NCI-H345 (cell line): Measurements from ENCODE around the gene DMD.
"Not testable (repeated sequence)": the region's sequence is repeated elsewhere in the genome, so short reads cannot be mapped to it uniquely, and the experiment has no call there.

Experiments used
- DNase-seq: peaks from one replicate; lab custom pipeline; 2025; lab: John Stamatoyannopoulos, UW

The DMD gene

DNA sequence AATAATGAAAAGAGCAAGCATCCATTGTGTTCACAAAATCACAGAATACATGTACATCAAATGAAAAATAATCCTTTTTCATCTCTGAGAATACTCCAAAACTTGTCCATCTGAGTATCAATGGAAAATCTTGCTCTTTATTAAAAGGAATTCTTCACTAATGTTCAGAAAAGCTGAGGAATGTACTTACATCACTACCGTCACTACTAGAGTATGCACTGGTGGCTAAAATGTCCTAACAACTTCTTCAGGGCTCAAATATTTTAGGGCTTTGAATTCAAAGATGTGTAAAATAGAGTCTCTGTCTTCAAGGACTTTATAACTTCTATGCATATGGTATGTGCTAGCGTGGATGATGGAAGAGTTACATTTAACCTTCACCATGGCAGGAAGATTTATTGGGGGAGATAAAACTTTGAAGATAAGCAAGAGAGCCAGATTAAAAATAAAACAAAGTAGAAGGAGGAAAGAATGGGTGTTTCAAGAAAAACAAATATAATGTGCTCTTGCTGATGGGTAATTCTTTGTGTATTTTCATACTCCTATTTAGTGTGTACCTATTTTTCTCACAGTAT, 55.1 kb downstream of the DMD start:
- no peak for DNase-seq

GRCh38 chrX:33149580-33149979, 61.8 kb downstream of the DMD start:
- DNase-seq: no peak

DNA sequence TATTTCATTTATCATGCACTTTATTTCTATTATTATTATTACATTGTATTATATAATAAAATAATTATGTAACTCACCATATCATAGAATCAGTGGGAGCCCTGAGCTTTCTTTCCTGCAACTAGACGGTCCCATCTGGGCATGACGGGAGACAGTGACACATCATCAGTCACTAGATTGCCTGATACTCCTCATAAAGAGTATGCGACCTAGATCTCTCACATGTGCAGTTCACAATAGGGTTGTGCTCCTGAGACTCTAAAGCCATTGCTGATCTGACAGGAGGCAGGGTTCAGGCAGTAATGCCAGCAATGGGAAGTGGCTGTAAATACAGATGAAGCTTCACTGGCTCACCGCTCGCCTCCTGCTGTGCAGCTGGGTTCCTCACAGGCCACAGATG, 62.3 kb downstream of the DMD start:
- no peak for DNase-seq

- DNase-seq: no peak
These were observed 69.0 kb downstream of the DMD start for GRCh38 chrX:33142331-33142730.

DNA sequence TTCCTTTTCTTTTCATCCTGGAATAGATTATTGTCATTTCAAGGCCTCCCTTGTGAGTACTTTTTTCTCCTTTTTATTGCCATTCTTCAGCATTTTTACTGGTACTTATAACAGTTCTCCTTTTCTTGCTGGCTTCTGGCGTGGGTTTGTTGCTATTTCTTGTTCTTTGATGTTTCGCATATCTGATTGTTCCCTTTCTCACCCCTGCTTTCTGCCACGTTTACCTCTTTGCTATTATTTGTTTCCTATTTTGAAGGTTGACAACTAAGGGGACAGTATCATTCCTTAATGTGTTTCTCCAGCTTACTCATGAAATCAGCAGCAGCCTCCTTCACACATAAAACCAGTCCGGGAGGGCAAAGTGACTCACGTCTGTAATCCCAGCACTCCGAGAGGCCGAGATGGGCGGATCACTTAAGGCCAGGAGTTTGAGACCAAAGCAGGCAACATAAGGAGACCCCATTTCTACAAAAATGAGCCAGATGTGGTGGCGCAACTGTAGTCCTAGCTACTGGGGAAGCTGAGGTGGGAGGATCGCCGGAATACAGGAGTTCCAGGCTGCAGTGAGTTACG, 72.6 kb downstream of the DMD start:
- no peak for DNase-seq

GRCh38 chrX:33134164-33134563, 77.2 kb downstream of the DMD start:
- DNase-seq: no peak

DNA sequence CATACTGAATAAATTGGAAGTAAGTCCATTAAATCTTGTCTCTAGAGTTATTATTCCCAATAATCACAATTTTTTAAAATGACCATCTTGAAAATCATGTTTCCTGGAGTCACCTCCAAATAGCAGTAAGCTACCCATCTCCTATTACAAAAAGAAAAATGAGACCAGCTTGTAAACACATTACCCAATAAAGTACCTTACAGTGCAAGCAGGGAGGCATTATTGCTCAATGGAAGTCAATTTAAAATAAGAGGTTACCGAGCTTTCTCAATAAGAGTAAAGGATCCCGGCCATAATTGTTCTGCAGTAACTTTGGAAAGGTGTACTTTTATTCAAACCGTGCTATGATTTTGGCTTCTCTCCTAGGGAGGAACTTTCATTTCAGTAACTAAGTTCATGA, 78.0 kb downstream of the DMD start:
- DNase-seq: peak; percentile 46

DNA sequence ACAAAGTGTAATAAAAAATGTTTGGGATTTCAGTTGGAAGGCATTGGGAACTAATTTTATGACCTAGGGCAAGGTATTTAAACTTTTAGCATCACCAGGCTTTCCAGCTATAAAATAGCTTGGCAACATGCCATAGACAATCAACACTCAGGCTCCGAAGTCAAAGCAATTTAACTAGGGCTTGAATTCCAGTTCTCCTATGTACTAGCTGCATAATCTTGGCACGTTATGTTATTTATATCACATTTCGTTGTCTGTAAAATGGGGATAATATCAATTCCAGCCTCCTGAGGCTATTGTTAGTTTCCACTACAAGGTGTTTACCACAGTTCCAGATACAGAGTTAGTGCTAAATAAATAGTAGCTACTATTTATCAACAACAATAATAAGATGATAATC, 78.8 kb downstream of the DMD start:
- DNase-seq: peak; percentile 73

DNA sequence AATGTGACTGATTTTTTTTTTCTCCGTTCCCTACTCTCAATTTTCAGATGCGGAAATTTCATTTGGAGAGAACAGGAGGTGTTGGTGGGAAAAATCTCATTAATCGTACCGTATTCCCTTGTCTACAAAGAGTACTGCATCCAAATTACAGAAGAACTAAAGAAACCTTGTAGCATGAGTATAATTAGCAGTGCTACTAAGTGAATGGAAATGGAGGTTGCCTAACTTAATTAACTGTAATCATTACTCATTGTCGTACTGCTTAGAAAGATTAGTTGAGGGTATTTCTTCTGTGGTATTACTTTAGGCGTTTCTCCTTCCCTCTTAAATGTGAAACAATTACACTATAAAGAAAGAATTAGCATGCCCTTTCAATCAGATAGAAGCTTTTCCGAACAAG, 81.7 kb downstream of the DMD start:
- DNase-seq: no peak

DNA sequence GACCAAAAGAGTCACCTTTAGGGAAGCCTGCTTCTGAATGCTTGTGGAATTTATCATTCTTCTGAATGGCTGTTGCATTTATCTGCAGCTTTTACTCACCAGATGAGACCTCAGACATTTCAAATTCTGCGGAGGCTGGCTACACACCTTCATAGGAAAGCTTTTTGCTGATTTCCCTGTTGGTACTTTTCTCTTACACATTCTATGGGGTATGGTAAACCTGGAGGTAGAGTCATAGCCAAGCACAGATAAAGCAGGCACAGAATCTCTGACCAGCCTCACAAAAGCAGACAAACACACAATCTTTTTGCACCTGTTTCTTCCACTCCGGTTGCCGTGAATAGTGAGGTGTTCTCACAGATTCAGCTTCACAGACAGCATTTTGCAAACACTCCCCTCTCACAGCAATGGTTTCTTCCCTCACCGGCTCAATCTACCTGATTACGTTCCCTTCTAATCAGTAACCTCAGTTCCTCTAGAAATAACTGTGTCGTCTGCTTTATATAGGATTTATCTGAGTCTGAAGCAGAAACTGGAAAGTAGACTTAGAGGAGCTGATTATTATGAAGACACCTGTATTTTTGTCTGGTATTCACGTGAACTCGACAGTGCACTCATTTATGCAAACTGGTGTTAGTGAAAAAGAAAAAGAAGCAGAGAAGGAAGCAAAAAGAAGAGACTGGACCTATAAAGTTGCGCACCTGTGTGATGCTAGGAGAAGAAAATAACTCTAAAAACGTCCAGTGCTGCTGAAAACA, 83.1 kb downstream of the DMD start:
- DNase-seq: peak; percentile 39

GRCh38 chrX:33126469-33126868, 84.9 kb downstream of the DMD start:
- peak; percentile 15 for DNase-seq

GRCh38 chrX:33109858-33110257, 101.5 kb downstream of the DMD start:
- DNase-seq: no peak

DNA sequence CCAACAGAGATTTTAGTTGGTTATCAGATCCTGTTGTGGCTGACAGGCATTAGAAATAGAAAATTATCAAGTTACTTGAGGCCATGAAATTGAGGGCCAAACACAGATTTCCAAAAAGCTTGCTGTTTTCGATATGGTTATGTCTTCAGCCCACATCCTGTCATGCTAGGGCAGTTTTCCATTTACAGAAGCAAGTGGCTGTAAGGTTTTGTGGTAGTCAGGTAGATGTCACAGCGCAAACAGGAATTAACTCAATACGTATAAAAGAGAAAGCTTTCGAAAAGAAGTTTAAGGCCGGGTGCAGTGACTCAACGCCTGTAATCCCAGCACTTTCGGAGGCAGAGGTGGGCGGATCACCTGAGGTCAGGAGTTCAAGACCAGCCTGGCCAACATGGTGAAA, 104.6 kb downstream of the DMD start:
- DNase-seq: no peak

DNA sequence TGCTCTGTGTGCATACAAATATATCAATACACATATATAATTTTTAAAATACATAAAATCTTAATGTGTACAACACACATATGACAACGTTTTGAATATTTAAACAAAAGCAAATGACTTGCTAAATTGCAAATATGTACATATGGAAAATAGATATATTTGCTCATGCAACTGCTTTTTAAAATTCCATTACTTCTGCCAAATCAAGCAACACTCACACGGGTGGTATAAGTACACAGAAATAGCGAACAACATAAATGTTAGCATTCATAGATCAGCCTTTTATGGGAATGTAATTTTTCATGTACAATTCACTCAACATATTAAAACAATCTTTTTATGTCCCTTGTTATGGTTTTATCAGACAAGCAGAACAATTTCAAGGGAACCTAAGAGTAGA, 116.3 kb downstream of the DMD start:
- no peak for DNase-seq

GRCh38 chrX:33087411-33087810, 123.9 kb downstream of the DMD start:
- DNase-seq: no peak

DNA sequence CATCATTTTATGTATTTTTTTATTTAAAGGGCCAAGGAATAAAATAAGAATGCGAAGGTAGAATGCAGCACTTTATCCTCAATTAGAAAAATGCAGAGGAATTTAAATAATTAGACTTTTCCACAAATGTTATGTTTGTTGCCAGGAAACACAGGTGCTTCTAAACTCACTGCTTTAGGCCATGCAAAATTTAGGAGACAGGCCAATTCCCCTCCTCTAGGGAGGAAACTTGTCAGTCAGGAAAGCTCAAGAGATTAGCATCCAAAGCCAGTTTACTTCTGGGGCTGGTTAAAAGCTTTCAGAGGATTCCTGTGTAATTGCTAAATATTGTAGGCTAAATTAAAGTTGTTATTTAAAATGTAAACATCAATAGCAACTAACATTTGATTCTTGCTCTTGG, 124.5 kb downstream of the DMD start:
- no peak for DNase-seq

DNA sequence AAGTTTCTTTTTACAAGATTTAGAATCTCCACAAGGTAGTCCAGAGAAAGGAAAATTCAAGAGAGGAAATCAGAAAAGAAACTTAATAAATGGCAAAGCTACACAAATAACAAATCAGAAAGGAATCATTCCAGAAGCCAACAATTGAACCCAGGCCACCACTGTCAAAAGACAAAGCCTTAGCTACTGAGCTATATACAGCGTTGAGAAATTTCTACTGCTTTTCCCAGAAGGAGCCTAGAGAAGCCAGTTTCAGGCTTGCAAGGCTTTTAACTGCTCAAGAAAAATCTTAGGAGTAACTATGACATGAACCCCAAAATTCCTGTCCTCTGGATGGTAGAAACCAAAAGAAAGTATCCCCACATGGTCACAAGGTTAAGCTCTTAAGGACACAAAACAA, 129.0 kb downstream of the DMD start:
- DNase-seq: no peak

- DNase-seq: no peak
These were observed 133.1 kb downstream of the DMD start for GRCh38 chrX:33078273-33078672.

DNA sequence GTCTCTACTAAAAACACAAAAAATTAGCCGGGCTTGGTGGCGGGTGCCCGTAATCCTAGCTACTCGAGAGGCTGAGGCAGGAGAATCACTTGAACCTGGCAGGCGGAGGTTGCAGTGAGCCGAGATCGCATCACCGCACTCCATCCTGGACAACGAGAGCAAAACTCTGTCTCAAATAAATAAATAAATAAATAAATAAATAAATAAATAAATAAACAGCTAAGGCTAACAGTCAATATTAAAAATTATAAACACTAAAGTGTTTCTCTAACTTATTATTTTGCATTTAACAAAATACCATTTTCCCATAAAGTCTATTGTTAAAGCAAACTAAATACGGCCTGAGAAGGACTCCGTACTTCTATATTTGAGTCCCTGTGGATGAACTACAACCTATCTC, 137.7 kb downstream of the DMD start:
- not testable (repeated sequence) for DNase-seq

DNA sequence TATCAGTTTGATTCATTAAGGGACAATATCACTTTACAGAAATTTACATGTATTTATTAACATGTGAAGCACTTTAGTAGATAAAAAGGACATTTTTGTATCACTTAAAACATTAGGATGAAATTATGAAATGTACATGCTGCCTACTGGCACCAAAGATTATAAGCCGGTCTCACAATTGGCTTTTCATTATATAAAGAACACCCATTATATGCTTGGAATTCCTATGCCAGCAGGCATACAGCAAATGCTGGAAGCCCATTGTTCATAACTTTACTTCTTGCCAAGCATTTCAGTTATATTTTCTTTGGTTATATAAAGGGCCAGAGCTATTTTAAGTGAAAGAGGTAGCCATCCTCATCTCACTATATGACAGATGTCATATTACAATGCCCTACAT, 145.9 kb downstream of the DMD start:
- DNase-seq: no peak

DNA sequence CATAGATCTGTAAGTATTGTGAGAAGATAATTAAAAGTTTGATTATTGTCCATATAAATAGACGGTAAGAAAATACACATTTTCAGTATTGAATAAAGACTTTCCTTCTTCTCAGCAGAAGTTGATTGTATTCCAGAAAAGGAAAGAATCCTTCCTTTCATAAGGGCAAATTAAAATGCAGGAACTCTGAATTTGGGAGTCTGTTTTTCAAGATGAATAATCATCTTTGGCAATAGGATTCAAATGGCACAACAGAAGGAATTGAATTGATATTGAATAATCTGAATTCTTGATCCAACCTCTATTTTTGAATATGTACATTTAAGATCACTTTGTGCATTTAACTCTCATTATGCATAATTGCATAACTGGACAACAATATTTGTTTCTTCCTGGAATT, 149.3 kb downstream of the DMD start:
- no peak for DNase-seq

DNA sequence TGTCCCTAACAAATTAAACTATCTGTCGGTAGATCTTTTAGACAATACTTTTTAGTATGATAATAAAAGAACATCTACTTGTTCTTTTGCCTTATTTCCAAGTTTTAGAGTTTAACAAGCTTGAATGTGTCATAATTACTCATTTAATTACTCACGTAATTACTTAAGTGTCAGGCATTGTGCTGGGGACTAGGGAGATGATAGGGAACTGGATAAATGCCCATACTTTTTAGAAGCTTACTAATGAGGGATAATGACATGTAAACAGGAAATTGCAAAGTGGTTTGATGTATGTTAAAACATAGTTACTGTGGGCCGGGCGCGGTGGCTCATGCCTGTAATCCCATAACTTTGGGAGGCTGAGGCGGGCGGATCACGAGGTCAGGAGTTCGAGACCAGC, 158.3 kb downstream of the DMD start:
- DNase-seq: no peak

GRCh38 chrX:33045882-33046281, 165.5 kb downstream of the DMD start:
- DNase-seq: no peak

DNA sequence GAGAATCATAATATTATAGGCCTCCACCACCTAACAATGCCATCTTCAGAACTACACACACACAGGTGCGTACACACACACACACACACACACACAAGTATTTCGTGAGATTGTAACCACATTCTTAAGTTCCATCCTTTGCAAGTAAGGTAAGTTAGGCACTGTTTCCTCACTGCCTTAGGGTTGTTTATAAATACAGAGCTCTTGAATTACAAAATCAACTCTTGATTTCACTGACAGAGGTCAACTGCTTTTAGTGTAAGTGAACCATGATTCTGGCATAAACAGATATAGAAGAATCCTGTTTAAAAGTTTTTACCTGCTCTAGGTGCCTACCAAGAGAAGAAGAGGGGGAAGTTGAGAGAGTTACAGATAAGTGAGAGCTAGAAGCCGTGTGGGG, 166.1 kb downstream of the DMD start:
- no peak for DNase-seq
